MM.1S (cell line): ENCODE results near the gene PIK3R1.

Experiments used
- CTCF ChIP-seq: fragments of 300-600 bp; sonication (generic); IDR thresholded peaks from 2 replicates; pipeline ENCODE4 v1.5.1; 2016; ENCODE audit warnings: antibody characterized with exemption, low read length, mixed read lengths
- EZH2phosphoT487 ChIP-seq: fragments of 300-600 bp; sonication (generic); IDR thresholded peaks from 2 replicates; pipeline ENCODE4 v1.6.1; 2018; ENCODE audit warnings: antibody characterized with exemption, low read length

DNA sequence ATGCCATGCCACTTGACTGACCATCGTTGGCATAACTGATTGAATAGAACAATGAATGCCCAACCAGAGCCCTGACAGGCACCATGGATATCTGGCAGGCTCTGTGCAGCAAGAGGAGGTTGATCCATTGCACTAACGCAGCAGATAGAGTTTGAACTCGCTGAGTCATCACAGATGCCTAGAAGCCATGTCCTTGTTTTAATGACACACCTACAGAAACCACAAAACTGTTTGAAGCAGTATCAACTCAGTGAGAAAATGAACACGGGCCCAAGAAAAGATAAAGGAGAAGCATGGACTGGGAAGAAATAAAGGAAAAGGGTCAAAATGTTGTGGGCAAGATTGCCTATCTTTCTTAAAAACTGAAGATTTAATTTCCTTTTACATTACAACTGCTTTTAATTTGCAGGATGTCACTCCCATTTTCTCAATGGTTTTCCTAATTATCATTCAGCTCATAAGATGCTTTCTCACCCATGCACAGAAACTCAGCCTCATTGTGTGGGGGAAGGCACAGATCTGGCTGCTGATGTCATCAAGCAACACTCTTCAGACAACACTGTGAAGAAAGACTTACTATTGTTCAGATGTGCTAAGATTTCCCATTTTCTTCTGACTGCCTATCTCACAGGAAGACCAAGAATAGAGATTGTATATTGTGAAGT lies 129.0 kb downstream of the PIK3R1 start:
- TF ChIP-seq EZH2phosphoT487 = no peak
- TF ChIP-seq CTCF = no peak
